Activated CD8-positive, alpha-beta memory T cell treated with anti-CD3 and anti-CD28 coated beads, Interleukin-2, amount 10 ng/mL, durations not matched to agents 7 days and 5 days (primary cell): Measurements from ENCODE around the gene EXOC6B. TPM values are rescaled to one million over a fixed set of nuclear protein-coding genes. Genes with fewer than 3 reads are reported as not detected.

Experiments
- ATAC-seq: fragments of 150-1000 bp; cut with Tn5 transposase; one replicate; pipeline ENCODE4 v1.10.0; 2021; ENCODE audit warnings: moderate library complexity
- CTCF ChIA-PET: fragments of 350-600 bp; sonication (Branson Sonifier 250); formaldehyde crosslinking; loops from one replicate; lab custom pipeline; 2021; ENCODE audit warnings: antibody characterized with exemption; lab: Charles Lee
- DNase-seq: peaks from one replicate; pipeline ENCODE4 v3.0.0-alpha.2; 2020
- H3K27ac Mint-ChIP-seq: one replicate; pipeline ENCODE4 v1.8.0; 2021; ENCODE audit warnings: mild to moderate bottlenecking, mixed read lengths
- H3K27me3 Mint-ChIP-seq: one replicate; pipeline ENCODE4 v1.8.0; 2021; ENCODE audit warnings: mixed read lengths
- H3K36me3 Mint-ChIP-seq: one replicate; pipeline ENCODE4 v1.8.0; 2021; ENCODE audit warnings: mild to moderate bottlenecking, mixed read lengths
- H3K4me1 Mint-ChIP-seq: one replicate; pipeline ENCODE4 v1.8.0; 2021; ENCODE audit warnings: mixed read lengths
- H3K4me3 Mint-ChIP-seq: one replicate; pipeline ENCODE4 v1.8.0; 2021; ENCODE audit warnings: mild to moderate bottlenecking, moderate library complexity, mixed read lengths
- H3K9me3 Mint-ChIP-seq: one replicate; pipeline ENCODE4 v1.8.0; 2022; ENCODE audit warnings: low read depth, mixed read lengths
- total RNA-seq, 2 experiments: library from RNA; stranded (reverse); gene quantifications; one replicate each; pipeline ENCODE4 v1.2.3, GENCODE V29; 2021

EXOC6B gene
- total RNA-seq, 2 experiments from 2014 or later, result 14.1 to 22.8 TPM

DNA sequence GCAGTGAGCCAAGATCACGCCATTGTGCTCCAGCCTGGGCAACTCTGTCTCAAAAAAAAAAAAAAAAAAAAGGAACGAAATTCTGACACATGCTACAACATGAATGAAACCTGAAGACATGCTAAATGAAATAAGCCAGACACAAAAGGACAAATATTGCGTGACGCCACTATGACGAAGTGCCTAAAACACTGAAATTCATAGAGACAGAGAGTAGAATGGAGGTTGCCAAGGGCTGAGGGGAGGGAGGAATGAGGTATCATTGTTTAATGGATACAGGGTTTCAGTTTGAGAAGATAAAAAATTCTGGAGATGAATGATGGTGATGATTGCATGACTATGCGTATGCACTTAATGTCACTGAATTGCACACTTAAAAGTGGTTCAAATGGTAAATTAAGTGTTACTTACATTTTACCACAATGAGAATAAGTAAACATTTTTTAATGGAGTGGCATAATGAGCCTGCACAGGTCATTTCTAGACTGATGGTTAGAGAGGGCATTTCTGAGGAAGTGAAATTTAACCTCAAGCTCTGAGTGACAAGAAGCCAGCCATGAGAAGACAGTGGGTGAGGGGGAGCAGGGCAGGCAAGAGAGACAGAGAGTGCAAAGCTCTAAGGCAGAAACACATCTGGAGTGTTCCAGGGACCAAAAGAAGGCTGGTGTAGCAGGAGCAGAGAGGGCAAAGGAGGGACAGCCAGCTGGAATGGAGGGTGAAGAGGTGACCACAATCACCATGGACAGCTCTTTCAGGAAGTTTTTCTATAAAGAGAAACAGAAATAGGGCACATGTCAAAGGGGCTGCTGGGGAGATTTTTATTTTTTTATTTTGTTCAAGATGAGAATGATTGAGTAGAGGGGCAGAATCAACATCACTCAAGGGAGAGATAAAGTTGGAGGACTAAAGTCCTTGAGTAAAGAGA lies 20.6 kb upstream of the EXOC6B start:
- H3K9me3 Mint-ChIP-seq, result no peaks in the 10 kb centered on the region
- CTCF ChIA-PET, result interaction anchor here (0.9 to 1.4 kb wide), 3 partner anchors 16 to 146 kb away, joined by 3 to 4 read pairs (median 4); no protein-coding TSS in a partner anchor

GRCh38 chr2:72843301-72843700 lies 17.5 kb upstream of the EXOC6B start:
- no peaks in the 10 kb centered on the region for H3K9me3 Mint-ChIP-seq
- peaks cover 2% of the 10 kb centered on the region for H3K4me1 Mint-ChIP-seq
- no peak for ATAC-seq
- CTCF ChIA-PET, result interaction anchor here (0.9 to 2.6 kb wide), 2 partner anchors 16 to 58 kb away, joined by 3 to 8 read pairs; no protein-coding TSS in a partner anchor
- peaks cover 14% of the 10 kb centered on the region for H3K27me3 Mint-ChIP-seq
- H3K36me3 Mint-ChIP-seq, result no peaks in the 10 kb centered on the region
- H3K27ac Mint-ChIP-seq, result no peak overlapping the region
- H3K4me3 Mint-ChIP-seq, result no peak overlapping the region
- DNase-seq, result no peak

More for the DNA sequence above, 20.6 kb upstream of the EXOC6B start:
- Mint-ChIP-seq H3K27me3 (peaks cover 13% of the 10 kb centered on the region), H3K4me1 (peaks cover 2% of the 10 kb centered on the region), H3K27ac (no peak overlapping the region), H3K4me3 (no peak overlapping the region), H3K36me3 (no peaks in the 10 kb centered on the region)
- DNase-seq, result no peak
- ATAC-seq, result peak; percentile 49

DNA sequence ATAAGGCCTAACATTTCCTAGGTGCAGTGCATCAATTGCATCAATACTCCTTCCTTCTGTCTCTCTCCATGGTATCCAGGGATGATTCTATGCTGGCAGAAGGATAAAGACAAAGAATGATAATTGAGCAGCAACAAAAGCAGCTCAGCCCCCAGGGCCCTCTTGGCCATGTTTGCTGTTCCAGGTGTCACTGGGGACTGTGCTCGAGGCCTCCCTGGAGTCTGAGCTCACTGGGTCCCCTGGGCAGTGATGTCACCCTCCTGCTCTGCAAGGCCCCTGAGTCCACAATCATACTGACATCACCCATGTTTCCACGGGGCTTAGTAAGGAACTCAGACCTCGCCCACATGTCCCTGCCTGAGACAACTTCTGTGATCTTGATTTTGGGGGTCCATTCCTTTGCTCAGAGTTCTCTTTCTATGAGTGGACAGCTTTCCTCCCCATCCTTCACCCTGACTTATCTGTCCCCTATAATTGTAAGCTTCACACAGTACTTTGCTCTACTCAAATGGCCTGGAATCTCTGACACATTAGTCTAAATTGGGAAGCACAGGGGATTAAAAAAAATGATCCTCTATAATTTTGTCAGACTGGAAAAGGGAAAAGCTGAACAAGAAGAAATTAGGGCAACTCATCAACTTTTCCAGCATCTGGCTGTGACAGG lies 15.8 kb upstream of the EXOC6B start:
- Mint-ChIP-seq H3K27me3 (peaks cover 14% of the 10 kb centered on the region), H3K9me3 (no peaks in the 10 kb centered on the region), H3K27ac (no peak overlapping the region), H3K4me1 (peaks cover 2% of the 10 kb centered on the region), H3K4me3 (no peak overlapping the region), H3K36me3 (no peaks in the 10 kb centered on the region)
- DNase-seq (no peak), ATAC-seq (no peak)
- CTCF ChIA-PET, result interaction anchor here (0.9 to 1.1 kb wide), 2 partner anchors 12 to 29 kb away, joined by 3 read pairs; no protein-coding TSS in a partner anchor

DNA sequence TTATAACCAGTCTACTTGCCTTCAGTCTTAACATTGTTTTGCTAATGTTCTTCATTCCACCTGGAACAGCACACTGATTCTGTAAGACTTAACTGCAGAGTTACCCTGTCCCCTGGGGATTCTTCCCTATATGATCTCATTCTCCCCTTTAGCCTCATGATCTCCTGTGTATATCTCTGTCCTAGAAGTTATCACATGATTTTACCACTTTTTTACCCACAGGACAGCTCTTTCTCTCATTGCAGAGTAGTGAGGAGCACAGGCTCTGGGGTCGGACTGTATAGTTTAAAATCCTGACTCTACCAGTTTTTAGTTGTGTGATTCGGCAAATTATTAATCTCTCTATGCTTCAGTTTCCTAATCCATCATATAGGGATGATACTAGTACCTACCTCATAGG lies 14.2 kb upstream of the EXOC6B start:
- Mint-ChIP-seq H3K36me3 (no peaks in the 10 kb centered on the region), H3K4me1 (peaks cover 2% of the 10 kb centered on the region), H3K9me3 (no peaks in the 10 kb centered on the region), H3K27ac (no peak overlapping the region), H3K27me3 (peaks cover 21% of the 10 kb centered on the region), H3K4me3 (no peak overlapping the region)
- ATAC-seq (no peak), DNase-seq (no peak)
- CTCF ChIA-PET, result no interaction called here

GRCh38 chr2:72837171-72837570 lies 11.3 kb upstream of the EXOC6B start:
- DNase-seq, result no peak
- CTCF ChIA-PET, result interaction anchor here (1.7 kb wide), 1 partner anchor 22 kb away, joined by 6 read pairs; no protein-coding TSS in a partner anchor
- peaks cover 18% of the 10 kb centered on the region for H3K27me3 Mint-ChIP-seq
- H3K36me3 Mint-ChIP-seq, result peaks cover 1% of the 10 kb centered on the region
- no peak for ATAC-seq
- H3K4me1 Mint-ChIP-seq, result peaks cover 11% of the 10 kb centered on the region
- H3K27ac Mint-ChIP-seq, result no peak overlapping the region
- no peak overlapping the region for H3K4me3 Mint-ChIP-seq
- H3K9me3 Mint-ChIP-seq, result no peaks in the 10 kb centered on the region

DNA sequence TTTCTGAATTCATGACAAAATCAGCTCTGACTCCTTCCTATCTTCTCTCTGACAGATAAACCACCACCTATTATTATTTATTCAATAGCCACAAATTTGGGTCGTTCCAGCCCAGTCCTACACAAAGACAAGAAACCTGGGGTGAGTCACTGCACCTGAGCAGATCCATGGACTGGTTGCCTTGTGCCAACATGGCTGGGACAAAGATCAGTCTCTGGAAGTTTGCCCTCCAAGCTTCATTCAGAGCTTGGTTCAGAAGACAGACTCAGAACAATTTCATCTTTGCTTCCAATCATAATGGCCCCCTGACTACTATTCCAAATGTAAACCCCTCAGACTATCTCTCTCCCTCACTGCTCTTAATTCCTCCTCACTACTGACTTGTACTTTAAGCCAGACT lies 9.6 kb upstream of the EXOC6B start:
- no peak for ATAC-seq
- Mint-ChIP-seq H3K4me3 (no peak overlapping the region), H3K36me3 (peaks cover 4% of the 10 kb centered on the region), H3K27me3 (peaks cover 14% of the 10 kb centered on the region), H3K9me3 (no peaks in the 10 kb centered on the region), H3K4me1 (peaks cover 20% of the 10 kb centered on the region), H3K27ac (no peak overlapping the region)
- CTCF ChIA-PET, result interaction anchor here (0.5 to 1.3 kb wide), 3 partner anchors 13 to 1242 kb away, joined by 3 read pairs; no protein-coding TSS in a partner anchor
- DNase-seq, result no peak

GRCh38 chr2:72834596-72834995 lies 8.8 kb upstream of the EXOC6B start:
- Mint-ChIP-seq H3K9me3 (no peaks in the 10 kb centered on the region), H3K4me3 (no peak overlapping the region), H3K27ac (no peak overlapping the region), H3K4me1 (peaks cover 28% of the 10 kb centered on the region), H3K36me3 (peaks cover 4% of the 10 kb centered on the region), H3K27me3 (peaks cover 11% of the 10 kb centered on the region)
- no peak for DNase-seq
- CTCF ChIA-PET, result interaction anchor here (1.3 to 1.4 kb wide), 2 partner anchors 24 to 27 kb away, joined by 3 to 4 read pairs; no protein-coding TSS in a partner anchor
- ATAC-seq, result no peak

DNA sequence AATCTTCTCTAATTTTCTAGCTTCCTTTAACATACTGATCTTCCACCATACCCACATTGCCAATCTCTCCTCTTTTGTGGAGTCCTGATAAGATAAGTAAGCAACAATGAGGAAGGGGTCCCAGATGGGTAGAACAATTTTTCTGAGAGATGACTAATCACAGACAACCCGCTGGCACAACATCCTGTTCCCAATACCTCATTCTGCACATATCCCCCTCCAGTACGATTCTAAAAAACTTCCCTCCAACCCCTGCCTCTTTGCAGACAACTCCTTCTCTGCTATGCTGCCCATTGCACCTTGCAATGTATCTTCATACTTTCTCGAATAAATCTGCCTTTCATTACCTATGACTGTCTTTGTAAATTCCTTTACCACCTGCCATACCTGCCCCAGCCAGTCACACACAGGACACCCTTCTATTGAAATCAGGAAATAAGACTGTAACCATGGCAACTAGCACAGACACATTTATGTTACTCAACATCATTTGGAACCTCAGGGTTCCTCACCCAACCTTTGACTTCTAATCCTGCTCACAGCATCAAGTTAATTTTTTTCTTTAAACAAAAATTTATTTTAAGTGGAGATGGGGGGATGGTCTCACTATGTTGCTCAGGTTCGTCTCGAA lies 7.4 kb upstream of the EXOC6B start:
- no peak overlapping the region for H3K27ac Mint-ChIP-seq
- ATAC-seq (peak; percentile 53), DNase-seq (no peak)
- H3K4me1 Mint-ChIP-seq, result peaks cover 41% of the 10 kb centered on the region
- CTCF ChIA-PET, result interaction anchor here (0.6 to 1.1 kb wide), 3 partner anchors 20 to 31 kb away, joined by 3 to 7 read pairs (median 3); no protein-coding TSS in a partner anchor
- no peak overlapping the region for H3K4me3 Mint-ChIP-seq
- H3K27me3 Mint-ChIP-seq, result peaks cover 9% of the 10 kb centered on the region
- no peaks in the 10 kb centered on the region for H3K9me3 Mint-ChIP-seq
- peaks cover 4% of the 10 kb centered on the region for H3K36me3 Mint-ChIP-seq

- Mint-ChIP-seq H3K36me3 (peaks cover 4% of the 10 kb centered on the region), H3K4me1 (peaks cover 56% of the 10 kb centered on the region), H3K27ac (peak overlapping the region; percentile 89), H3K4me3 (peak overlapping the region; percentile 52), H3K9me3 (no peaks in the 10 kb centered on the region), H3K27me3 (peaks cover 2% of the 10 kb centered on the region)
- ATAC-seq, result no peak
- DNase-seq, result no peak
- CTCF ChIA-PET, result interaction anchor here (1.0 to 1.2 kb wide), 2 partner anchors 8 to 57 kb away, joined by 3 read pairs; partner anchors contain the start of gene SPR
Measured at GRCh38 chr2:72830273-72830672, 4.4 kb upstream of the EXOC6B start.

- no peaks in the 10 kb centered on the region for H3K9me3 Mint-ChIP-seq
- peak overlapping the region; percentile 89 for H3K27ac Mint-ChIP-seq
- peaks cover 68% of the 10 kb centered on the region for H3K4me1 Mint-ChIP-seq
- no peaks in the 10 kb centered on the region for H3K27me3 Mint-ChIP-seq
- H3K4me3 Mint-ChIP-seq, result no peak overlapping the region
- ATAC-seq (peak; percentile 45), DNase-seq (no peak)
- CTCF ChIA-PET, result interaction anchor here (0.7 to 1.5 kb wide), 5 partner anchors 9 to 1698 kb away, joined by 3 to 4 read pairs (median 3); no protein-coding TSS in a partner anchor
- H3K36me3 Mint-ChIP-seq, result peaks cover 4% of the 10 kb centered on the region
Measured at GRCh38 chr2:72828840-72829507, 3.1 kb upstream of the EXOC6B start.

DNA sequence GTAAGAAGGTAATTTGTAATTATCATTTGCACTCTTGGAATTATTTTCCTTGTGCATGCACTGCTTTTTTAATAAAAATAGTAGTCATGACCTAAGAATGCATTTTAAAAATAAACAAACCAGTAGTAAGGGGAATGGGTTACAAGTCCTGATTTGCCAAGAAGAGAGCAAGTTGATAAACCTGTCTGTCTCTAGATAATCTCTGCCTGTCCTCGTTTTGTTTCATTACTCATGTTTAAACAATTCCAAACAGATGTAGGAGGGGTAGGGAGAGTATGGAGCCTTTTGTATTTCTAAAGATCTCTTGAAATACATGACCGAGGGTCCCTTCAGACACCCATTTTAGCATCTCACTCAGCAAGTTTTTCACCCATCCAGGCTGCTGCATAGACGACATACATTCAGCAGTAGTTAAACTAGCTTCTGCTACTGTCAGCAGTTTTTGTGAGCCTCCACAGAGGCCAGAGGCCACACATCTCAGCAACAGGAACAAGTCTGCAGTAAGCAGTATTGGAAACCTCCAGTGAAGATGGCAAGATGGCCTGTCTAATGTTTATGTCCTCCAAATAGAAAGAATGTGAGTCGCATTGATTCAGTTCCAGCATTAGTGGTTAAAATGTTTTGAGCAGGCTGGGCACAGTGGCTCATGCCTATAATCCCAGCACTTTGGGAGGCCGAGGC lies 2.3 kb upstream of the EXOC6B start:
- Mint-ChIP-seq H3K9me3 (no peaks in the 10 kb centered on the region), H3K4me1 (peaks cover 65% of the 10 kb centered on the region), H3K27ac (no peak overlapping the region), H3K36me3 (peaks cover 4% of the 10 kb centered on the region), H3K27me3 (no peaks in the 10 kb centered on the region), H3K4me3 (no peak overlapping the region)
- no peak for ATAC-seq
- DNase-seq, result no peak
- CTCF ChIA-PET, result interaction anchor here (1.0 to 1.5 kb wide), 3 partner anchors 32 to 1697 kb away, joined by 3 to 4 read pairs (median 3); no protein-coding TSS in a partner anchor

DNA sequence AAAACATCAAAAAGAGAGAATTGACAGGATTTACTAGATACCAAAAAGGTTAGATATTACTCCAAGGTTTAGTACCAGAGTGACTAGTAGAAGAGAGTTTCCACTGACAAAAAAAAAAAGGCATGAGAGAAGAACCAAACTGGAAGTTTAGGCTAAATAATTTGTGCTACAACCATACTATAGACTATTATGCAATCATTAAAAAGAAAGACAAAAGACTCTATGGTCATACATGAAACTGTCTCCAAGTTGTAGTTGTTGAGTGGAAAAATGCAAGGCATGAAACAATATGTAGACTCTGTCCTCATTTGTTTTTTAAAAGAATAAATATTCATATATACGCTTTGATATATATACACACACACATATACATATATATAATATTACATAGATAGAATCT lies 1.7 kb upstream of the EXOC6B start:
- peaks cover 67% of the 10 kb centered on the region for H3K4me1 Mint-ChIP-seq
- no peak overlapping the region for H3K4me3 Mint-ChIP-seq
- ATAC-seq, result no peak
- no peaks in the 10 kb centered on the region for H3K27me3 Mint-ChIP-seq
- H3K27ac Mint-ChIP-seq, result no peak overlapping the region
- H3K9me3 Mint-ChIP-seq, result no peaks in the 10 kb centered on the region
- H3K36me3 Mint-ChIP-seq, result peaks cover 6% of the 10 kb centered on the region
- DNase-seq, result no peak
- CTCF ChIA-PET, result no interaction called here
